ENCODE results near the gene DPYSL4.

The DPYSL4 gene

GRCh38 chr10:132186488-132187429, at the start of gene DPYSL4:
TSS of gene DPYSL4 (plus strand) at chr10:132186948. CDS start at chr10:132187064, 116 bp downstream.
- no peak for DNase-seq (ENCODE audit: low read depth)

- no peak for DNase-seq (ENCODE audit: low read depth)
Observed at GRCh38 chr10:132137111-132138072, 49.4 kb upstream of the DPYSL4 start.

GRCh38 chr10:132138133-132138532, 48.6 kb upstream of the DPYSL4 start:
- DNase-seq (ENCODE audit: low read depth), result no peak

DNA sequence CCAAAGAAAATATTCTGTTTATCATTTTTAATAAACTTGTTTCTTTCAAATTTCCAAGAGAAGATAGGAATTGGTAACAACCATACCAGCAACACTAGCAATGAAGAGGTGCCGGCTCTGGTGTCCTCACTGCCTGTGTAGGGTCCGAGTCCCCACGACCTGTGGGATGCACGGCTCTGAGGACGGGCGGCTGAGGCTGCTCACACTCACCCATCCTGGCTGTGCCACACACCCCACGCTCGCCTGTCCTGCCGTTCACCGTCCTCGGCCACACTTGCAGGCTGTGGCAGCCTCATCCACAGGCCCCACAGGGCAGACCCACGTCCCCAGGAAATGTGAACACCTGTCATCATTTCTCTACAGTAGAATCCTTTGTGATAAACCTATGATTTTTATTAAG, 48.2 kb upstream of the DPYSL4 start:
- DNase-seq (ENCODE audit: low read depth), result no peak

- no peak for DNase-seq (ENCODE audit: low read depth)
Observed at GRCh38 chr10:132139526-132139925, 47.2 kb upstream of the DPYSL4 start.

- no peak for DNase-seq (ENCODE audit: low read depth)
Observed at GRCh38 chr10:132140167-132140925, 46.4 kb upstream of the DPYSL4 start.

- no peak for DNase-seq (ENCODE audit: low read depth)
Observed at GRCh38 chr10:132141076-132141475, 45.7 kb upstream of the DPYSL4 start.

GRCh38 chr10:132141526-132142395, 45.0 kb upstream of the DPYSL4 start:
- no peak for DNase-seq (ENCODE audit: low read depth)

DNA sequence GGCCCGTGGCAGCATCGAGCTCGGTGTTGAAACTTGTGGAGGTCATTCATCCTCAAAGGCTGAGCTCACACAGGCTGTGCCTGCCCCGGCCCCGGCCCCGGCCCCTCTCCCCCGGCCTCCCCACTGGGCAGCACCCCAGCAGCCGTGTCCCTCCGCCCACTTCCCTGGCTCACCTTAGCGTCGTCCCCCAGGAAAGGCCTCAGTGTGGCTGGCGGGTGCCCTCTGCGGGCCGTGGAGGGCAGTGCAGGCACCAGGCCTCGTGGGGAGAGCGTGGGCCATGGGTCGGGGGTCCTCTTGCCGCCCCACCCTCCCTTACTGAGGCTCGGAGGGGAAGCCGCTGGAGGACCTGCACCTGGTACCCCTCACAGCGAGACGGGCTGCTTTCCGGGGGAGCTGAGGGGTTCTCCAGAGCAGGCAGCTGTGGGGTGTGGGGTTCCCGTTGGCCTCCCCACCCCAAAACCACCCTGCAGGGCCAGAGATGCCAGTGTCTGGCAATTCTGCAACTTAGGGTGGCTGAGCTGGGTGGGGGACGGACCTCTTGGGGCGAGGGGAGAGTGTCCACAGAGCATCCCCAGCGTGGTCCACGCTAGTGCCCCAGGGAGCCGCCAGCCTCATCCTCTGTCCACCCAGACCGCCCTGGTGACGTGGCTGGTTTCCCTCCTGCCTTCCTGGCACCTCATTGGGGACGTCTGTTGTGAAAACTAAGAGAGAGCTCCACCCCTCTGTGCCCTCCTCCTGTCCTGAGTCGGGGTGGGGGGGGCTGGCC, 44.2 kb upstream of the DPYSL4 start:
- no peak for DNase-seq (ENCODE audit: low read depth)

GRCh38 chr10:132143162-132143561, 43.6 kb upstream of the DPYSL4 start:
- no peak for DNase-seq (ENCODE audit: low read depth)

DNA sequence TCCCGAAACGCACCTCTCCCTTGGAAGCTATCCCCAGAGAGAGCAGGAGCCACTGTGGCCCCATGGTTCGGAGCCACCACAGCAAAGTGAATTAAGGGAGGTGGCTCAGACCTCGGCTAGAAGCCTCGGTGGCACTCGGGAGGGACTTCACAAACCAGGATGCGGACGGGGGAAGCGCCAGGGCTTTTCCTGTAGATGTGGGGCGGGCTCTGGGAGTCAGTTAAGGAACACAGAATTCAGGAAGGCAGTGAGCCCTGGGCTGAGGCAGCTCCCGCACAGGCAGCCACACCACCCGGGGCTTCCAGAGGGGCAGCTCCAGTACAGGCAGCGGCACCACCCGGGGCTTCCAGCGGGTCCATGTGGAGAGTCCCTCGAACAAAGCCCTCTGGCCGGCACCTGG, 42.7 kb upstream of the DPYSL4 start:
- DNase-seq (ENCODE audit: low read depth), result no peak

DNA sequence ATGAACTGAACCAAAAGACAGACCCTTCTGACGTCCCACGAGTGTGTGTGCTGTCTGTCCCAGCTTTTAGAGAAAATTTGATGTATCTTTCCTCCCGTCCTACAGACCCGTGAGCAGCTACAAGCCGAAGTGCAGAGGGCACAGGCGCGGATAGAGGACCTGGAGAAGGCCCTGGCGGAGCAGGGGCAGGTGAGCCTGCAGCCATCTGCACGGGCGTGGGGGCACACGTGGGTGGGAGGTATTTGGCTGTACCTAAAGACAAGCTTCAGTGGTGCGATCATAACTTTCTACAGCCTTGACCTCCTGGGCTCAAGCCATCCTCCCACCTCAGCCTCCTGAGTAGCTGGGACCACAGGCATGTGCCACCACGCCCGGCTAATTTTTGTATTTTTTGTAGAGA, 41.7 kb upstream of the DPYSL4 start:
- DNase-seq (ENCODE audit: low read depth), result no peak

DNA sequence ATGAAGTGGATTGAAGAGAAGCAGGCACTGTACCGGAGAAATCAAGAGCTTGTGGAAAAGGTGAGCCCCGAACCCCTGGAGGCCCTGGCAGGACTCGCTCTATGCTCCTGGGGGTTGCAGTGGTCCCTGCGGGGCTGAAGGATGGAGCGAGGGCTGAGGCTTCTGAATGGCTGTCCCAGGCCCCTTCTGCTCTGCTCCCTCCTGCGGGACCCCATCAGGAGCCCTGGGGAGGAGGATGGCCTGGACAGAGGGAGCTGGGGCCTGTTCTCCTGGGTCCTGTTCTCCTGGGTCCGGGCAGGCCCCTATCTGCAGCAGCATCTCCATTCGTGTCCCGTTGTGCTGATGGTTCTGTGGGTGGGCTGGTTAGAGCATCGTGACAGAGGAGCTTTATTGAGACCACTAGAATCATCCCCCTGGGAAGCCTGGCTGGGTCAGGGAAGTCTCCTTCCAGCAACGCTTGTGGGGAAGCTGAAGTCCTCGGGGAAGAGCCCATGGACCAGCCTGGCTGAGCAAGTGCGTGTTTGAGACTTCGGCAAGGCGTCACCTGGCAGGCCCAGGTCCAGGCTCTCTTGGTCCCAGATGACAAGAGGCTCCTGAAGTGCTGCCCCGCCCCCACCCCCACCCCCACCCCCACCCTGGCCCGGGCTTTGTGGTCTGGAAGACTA, 41.1 kb upstream of the DPYSL4 start:
- DNase-seq (ENCODE audit: low read depth), result no peak

DNA sequence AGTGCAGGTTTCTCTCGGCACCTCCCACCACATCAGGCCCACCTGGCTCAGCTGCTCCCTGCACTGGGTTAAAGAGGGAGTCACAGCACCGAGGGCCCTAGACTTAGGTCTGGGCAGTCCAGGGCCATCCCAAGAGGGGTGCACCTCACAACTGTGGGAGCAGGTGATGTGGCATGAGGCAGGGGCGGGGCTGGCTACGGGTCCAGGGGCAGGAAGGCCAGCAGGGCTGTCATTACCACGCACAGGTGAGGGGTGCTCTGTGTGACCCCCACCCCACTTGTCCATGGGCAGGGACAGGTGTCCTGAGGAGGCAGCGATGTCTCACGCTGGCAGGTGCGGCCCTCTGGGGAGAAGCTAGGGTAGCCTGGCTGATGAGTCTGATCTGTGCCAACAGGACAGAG, 40.5 kb upstream of the DPYSL4 start:
- DNase-seq (ENCODE audit: low read depth), result no peak

DNA sequence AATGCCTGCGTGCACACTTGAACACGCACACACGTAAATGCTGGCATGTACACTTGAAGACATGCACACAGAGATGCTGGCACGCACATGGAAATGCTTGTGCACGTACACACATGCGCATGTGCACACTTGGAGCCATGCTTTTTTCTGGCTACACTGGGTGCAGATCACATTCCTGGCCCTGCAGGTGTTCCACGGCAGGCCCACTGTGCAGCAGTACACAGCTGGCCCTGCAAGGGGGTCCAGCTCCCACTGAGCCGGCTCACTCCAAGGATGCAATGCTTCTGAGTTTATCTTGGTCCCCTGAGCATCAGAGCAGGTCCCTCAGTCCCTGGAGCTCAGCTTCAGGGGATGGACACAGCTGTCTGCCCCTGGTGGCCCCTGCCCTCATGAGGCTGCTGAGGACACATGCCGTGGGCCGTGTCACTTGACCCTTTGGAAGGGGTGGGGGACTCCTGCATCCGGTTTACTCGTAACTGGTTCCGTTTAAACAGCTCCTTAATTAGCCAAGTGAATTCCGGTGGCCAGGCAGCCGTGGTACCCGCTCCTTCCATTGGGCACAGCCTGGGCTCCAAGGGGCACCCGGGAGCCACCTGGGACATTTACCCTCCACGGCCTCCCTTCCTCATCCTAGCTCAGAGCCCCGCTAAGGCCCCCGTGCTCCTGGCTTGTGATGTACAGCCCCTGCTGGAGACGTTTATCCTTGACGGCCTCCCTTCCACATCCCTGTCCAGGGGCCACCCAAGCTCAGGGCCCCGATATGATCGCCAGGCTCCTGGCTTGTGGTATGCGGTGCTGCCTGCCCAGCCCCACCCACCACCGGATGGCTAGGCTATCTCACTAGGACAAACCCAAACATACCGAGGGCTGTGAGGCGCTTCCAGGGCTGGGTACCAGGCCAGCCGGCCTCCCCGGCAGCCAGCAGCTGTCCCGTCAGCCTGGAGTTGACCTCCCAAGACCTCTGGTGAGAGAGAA, 39.5 kb upstream of the DPYSL4 start:
- no peak for DNase-seq (ENCODE audit: low read depth)

- DNase-seq (ENCODE audit: low read depth), result no peak
Observed at GRCh38 chr10:132148261-132149251, 38.2 kb upstream of the DPYSL4 start.

GRCh38 chr10:132149271-132149670, 37.5 kb upstream of the DPYSL4 start:
- DNase-seq (ENCODE audit: low read depth), result no peak
